NCI-H69 (cell line): Measurements from ENCODE around the gene CHKB.

Source experiments
- DNase-seq: peaks from one replicate; lab custom pipeline; 2025; lab: John Stamatoyannopoulos, UW

The CHKB gene

DNA sequence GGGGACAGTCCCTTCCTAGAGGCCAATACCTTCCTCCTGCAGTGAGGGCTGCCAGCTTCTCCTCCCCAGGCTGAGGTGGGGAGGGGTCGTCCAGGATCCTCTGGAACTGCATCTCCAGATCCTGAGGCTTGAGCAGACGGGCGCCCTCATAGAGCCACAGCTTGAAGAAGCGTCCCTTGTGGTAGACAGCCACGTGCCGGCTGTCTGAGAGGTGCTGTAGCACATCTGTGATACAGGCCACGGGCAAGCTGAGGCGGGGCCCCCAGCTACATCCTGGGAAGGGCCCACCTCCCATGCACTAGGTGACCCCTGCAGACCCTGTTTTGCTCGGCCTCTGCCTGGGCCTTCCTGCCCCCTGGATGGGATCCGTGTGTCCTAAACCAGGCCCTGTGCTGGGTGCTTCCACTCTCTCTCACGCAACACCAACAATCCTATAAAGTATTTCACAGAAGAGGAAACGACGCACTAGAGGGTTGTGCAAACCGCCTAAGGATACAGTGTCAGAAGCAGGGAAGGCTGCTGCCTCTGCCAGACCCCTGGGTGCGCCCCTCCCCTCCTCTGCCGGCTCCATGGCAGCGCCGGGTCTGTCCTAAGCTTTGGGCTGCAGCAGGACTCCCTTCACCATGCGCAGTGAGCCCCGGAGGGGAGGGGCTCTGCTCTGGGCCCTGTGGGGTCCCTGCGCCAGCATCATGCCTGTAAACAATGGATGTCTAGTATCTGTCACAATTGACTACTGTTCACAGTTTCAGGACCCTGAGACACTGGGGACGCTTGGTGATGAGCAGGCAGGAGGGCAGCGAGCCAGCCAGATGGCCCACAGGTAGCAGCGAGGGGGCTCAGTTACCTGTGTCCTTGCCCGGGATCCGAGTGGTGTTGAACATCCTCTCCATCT lies 8.9 kb downstream of the CHKB start:
- DNase-seq, result no peak

DNA sequence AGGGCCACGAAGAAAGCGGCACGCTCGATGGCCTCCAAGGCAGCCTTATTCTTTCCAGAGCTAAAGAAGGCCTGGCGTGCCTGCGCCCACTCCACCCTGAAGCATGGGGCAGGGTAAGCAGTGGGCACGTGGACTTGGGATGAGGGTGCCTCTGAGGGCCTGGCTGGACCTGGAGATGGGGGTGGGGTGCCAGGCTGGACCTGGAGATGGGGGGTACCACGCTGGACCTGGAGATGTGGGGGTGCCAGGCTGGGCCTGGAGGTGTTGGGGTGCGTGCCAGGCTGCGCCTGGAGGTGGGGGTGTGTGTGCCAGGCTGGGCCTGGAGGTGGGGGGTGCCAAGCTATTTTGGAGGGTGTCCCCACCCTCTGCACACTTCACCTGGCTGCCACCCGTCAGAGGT lies 9.7 kb downstream of the CHKB start:
- no peak for DNase-seq

DNA sequence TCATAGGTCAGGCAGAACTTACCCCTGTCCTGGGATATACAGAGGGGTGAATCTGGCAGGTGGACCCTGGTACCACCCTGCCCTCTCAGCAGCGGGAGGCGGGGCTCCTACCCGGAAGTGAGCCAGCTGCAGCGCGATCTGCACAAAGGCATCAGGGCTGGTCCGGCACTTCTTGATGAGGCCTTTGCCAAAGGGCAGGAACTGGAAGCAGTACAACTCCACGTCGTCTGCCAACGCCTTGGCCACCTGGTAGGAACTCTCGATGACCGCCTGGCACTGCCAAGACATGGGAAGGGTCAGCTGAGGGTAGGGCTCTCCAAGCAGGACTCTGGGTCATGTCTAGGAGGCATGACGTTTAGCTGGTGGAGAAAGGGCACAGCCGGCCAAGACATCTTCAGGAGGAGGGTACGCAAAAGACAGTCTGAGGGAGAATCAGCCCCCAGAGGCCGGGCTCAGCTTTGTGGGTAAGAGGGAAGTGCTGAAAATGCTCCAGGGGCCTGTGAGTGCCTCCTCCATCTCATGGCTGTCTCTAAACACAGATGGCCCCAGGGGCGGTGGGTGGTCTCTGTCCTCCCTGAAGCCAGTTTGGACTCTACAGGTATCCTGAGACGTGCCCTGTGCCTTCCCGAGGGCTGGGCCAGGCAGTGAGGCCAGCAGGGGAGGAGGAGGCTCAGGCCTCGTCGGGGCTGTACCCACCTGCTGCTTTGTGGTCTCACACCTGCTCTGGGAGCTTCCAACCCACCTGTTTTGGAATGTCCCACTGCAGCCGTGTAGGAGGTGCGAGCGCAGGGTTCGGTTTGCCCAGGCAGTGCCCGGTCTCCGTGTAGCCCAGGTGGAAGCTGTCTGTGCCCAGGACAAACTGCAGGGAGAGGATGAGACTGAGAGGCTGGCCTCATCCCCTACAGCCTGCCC lies 11.1 kb downstream of the CHKB start:
- no peak for DNase-seq

DNA sequence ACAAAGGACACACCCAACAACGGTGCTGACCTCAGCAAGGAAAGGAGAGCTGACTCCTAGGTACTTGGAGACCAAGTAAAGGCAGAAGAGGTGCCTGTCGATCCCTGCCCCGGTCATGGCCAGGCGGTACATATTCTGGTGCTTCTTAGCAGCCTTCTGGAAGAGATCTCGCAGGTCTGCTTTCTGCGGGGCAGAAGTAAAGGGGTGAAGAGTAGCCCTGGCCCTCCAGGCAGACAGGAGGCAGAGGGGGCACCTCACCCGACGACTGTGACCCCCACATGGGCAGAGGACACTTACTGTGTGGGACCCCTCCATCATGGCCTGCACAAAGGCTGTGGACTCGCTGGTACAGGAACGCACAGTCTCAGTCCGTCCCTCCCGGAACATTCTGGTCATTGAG lies 11.8 kb downstream of the CHKB start:
- no peak for DNase-seq

DNA sequence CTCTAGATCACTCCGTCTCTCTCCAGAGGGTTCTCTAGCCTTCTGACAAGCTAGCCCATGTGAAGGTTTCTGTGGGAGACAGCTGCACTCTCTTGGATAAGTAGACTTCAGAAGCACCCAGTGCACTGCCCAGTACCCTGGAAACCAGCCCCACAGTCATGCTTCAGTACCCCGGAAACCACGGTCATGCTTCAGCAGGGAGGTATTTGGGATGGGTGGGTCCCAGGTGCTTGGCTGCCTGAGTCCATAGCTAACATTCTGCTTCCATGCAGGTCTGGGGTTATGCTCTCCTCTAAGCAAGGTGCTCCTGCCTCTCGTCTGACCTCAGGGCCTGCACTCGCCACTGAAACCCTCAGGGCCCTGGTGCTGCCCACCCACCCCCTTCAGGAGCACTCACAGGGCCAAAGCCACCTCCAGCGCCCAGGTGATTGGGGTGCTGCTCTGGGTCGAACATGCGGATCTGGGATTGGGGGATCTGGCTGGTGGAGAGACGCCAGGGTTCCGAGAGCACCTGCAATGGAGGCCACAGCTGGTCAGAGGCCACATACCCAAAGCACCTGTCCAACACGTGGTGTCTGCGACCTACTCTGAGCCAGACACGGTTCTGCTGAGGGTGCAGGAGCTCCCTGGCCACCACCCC lies 12.6 kb downstream of the CHKB start:
- no peak for DNase-seq

DNA sequence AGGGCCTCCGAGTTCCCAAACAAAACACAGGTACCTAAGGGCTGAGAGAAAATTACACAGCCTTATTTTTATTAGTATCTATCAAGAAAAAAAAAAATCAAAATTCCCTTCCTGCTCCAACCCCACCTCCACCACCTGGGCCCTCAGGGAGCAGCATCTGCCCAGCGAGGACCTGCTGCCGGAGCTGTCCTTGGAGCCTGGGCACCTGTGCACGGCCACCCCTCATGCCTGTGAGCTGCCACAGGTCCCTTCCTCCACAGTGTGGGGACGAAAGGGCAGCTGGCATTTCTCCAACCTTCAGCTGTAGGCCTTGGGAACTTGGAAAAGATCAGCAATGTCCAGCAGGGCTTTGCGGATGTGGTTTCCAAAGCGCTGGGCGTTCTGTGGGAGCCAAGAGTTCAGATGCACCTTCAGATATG lies 13.6 kb downstream of the CHKB start:
- DNase-seq, result no peak

DNA sequence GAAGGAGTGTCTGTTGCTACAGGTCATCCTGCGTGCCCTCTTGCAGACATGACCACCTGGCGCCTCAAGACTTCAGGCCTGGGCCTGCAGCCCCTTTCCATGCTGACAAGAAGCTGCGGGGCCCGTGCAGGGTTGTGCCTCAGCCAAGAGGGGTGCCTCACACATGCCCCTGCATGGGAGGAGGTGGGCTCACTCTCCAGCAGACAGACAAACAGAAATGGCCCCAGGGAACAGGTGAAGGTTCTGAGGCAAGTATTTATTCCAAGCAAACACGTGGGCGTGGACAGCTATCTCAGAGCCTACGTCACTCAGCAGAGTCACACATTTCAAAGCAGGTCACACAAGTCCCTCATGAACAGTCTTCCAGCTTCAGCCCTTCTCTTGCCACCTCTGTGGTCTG lies 14.0 kb downstream of the CHKB start:
- no peak for DNase-seq

DNA sequence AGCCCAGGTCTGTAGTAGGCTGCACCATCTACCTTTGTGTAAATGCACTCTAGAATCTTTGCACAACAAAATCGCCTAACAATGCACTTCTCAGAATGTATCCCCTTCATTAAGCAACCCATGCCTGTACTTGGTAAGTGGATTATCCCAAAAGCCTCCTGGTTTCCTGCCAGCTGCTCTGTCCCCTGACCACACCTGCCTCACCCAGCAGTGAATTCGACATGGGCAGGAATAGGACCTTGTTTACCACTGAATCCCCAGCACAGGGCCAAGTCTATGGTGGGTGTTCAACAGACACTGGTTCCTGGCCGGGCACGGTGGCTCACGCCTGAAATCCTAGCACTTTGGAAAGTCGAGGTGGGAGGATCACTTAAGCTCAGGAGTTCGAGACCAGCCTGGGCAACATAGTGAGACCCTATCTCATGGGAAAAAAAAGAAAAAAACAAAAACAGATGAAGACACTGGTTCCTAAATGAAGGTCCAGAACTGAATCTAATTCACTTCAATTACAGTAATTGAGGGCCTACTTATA lies 14.9 kb downstream of the CHKB start:
- no peak for DNase-seq

DNA sequence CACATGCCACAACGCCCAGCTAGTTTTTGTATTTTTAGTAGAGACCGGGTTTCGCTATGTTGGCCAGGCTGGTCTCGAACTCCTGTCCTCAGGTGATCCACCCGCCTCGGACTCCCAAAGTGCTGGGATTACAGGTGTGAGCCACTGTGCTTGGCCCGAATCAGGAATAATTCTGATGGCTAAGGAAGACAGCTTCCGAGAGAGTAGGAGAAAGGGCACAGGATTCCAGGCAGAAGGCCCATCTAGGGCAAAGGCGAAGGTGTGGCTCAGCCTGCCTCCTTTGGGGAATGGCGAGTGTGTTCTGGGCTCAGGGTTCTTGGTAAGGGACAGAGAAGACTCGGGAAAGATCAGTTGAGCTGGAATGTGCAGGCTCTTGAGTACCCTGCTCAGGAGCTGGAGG lies 18.4 kb downstream of the CHKB start:
- DNase-seq, result no peak

DNA sequence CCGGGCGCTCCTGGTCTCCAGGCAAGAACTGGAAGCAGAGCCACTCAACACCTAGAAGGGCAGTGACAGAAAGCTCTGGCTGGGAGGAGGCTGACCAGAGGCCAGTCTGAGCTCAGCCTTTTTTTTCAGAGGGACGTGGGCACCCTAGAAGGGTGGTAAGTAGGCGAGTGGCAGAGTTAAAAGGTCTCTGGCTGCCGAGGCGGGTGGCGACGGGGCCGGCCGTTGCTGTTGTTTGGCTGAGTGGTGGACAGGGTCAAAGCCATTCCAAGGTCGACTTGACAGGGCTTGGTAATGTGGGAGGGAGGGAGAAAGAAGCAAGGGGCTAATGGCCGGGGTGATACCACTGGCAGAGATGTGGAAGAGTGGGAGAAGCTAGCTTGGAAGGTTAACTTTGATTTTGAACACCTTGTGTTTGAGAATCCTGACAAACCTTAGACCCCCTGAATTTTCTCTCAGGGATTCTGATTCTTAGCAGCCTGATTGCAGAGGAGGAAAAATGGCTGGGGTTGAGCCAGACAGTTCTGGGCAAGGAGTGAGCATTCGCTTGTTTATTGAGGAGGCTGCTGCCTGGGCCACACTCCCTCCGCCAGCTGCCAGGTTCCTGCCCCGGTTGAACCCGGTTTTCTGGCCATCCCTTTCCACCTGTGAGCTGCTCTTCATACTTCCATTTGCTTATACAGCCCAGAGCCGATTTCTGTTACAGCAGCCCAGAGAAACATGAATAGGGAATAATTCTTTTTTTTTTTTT lies 19.1 kb downstream of the CHKB start:
- DNase-seq, result no peak

DNA sequence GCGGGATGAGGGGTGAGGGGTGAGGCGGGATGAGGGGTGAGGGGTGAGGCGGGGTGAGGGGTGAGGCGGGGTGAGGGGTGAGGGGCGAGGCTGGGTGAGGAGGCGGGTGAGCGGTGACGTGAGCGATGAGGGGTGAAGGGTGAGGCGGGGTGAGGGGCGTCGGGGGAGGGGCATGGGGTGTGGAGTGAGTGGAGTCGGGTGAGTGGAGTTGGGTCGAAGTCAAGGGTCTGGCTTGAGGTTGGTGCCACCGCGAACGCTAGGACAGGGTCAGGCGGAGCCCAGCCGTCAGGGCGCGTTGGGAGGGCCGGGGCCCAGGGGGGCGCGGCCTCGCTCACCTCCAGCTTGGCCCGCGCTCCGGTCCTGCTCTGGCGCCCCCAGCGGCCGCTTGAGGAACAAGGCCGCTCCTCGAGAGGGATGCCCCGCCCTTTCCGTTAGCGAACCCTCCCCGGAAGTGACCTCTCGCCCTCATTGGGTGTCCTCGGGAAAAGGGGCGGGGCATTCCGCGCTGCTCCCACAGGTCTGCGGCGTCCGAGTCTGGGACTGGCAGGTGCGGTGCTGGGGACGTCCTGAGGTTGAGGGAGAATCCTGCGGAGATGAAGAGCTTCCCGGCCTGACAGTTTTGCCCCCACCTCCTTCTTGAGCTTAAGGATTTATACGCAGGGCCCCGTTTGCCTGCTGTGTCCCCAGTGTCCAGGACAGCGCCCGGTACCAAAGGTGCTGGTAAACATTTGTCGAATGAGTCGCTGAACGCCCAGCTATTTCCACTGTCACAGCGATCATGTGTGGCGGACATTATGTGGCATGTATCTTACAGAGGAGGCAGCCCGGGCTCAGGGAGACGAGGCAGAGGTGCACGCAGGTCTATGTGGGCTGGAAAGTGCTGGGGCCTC lies 19.9 kb downstream of the CHKB start, which contains the start of gene SYCE3:
SYCE3 (minus strand) TSS at position 397 of the 890 bp plus-strand sequence. CDS start 6,514 bp downstream, outside the sequence.
- DNase-seq, result peak; percentile 99

DNA sequence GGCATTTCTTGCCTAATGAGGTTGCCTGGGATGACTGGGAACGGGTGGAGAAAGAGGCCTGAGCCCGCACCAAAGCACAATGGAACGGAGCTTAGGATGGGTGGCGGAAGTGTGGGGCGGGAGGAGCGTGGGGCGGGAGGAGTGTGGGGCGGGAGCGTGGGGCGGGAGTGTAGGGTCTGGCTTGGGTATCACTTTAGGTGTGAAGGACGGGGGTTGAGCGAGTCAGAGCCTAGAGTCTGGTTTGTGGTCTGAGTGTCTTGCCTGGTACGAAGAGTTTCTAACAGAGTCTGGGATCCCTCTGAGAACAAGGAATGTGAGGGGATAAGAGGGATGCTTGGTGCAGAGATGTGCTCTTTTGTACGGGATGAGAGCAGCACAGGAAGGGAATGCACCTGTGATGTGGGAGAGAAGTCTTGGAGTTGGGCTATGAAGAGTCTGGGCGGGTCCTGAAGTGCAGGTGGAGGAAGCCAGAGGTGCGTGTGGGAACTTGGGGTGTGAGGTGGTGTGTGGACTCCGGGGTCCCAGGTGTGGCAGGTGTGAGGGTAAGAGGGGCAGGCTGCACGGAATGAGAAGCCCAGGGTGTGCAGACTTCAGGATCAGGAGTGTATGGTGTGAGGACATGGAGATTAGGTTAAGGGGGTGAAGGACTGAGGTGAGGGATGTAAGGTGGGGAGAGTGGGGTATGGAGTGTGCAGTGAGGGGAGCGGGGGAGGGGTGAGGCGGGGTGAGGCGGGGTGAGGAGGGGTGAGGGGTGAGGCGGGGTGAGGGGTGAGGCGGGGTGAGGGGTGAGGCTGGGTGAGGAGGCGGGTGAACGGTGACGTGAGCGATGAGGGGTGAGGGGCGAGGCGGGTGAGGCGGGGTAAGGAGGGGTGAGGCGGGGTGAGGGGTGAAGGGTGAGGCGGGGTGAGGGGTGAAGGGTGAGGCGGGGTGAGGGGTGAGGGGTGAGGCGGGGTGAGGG lies 21.0 kb downstream of the CHKB start:
- DNase-seq, result no peak

DNA sequence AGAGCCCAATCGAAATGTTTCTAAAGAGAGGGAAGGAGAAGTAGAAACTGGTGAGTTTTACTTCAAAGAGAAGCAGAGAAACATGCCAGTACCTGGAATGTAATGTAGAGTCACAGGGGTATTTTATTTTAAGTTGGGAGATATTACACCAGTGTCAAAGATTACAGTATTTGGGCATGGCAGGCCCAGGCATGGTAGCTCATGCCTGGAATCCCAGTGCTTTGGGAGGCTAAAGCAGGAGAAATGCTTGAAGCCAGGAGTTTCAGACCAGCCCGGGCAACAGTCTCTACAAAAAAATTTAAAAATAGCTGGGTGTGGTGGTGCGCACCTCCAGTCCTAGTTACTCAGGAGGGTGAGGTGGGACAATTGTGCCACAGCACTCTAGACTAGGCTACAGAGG lies 22.6 kb downstream of the CHKB start:
- DNase-seq, result no peak

DNA sequence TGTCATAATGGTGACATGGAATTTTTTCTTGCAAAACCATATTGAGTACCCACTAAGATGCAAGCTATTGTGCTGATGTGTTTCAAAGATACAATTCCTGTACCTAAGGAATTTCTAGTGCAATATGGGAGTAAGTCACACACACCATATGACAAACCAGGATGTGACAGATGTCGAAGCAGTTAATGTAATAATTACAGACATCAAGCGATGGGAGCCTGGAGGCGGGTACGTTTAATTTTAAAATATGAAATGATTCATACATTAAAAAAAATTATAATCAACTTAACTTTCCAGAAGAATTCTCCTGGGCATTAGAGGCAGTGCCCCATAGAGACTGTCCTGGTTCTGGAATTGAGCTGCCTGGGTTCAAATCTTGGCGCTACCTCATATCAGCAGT lies 25.9 kb downstream of the CHKB start:
- no peak for DNase-seq

DNA sequence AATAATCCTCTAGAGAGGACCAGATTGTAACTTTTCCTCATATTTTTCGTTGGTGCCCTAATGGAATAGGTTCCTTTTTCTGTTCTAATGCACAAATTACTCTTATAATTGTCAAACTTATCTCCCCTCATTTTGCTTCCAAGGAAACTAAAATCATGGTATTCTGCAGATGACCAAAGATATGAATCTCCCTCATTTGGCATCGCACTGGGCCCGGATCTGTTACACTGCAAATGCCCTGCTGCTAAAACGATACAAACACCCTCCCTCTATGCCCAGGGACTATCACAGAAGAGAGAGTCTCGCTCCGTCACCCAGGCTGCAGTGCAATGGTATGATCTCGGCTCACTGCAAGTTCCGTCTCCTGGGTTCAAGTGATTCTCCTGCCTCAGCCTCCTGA lies 29.3 kb downstream of the CHKB start:
- no peak for DNase-seq

DNA sequence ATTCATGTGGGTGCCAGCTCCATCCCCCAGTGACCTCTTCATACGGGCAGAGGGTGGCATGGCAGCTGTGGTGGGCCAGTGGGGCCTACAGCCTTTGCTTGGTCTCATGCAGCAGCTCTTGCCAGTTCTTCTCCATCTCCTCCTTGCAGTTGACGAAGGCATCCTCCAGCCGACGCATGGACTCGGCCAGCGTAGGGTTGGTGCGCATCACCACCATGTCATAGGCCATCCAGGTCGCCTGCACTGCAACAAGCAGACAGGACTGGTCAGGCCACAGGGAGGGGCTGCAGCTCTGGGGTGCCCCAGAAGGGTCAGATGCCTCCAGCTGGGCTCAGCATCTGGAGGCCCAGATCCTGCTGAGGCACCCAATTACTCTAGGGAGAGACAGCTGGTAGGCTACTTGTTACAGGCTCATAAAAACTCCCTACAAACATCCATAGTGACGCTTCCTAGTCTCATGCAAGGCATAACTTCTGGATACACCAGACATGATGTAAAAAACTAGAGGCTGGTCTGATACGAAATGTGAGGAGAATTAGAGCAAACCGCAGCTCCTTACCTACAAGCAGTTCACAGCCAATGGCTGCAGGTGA lies 31.4 kb downstream of the CHKB start:
- DNase-seq, result no peak

DNA sequence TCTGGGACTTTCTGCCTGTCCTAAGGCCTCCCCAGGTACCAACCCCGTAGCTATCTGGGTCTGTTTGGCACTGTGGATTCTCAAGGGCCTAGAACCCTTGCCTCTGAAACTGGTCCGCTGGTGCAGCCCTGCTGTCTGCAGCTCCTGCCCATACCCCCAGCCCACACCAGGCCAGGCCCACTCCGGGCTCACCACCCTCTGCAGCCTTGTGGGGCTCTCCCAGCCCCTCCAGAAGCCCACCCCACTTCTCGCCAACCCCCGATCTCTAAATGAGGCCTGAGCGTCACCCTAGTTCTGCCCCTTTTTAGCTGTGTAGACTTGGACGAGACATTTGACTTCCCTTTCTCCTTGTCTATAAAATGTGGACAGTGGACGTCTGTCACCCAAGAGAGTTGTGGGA lies 32.3 kb downstream of the CHKB start:
- no peak for DNase-seq

DNA sequence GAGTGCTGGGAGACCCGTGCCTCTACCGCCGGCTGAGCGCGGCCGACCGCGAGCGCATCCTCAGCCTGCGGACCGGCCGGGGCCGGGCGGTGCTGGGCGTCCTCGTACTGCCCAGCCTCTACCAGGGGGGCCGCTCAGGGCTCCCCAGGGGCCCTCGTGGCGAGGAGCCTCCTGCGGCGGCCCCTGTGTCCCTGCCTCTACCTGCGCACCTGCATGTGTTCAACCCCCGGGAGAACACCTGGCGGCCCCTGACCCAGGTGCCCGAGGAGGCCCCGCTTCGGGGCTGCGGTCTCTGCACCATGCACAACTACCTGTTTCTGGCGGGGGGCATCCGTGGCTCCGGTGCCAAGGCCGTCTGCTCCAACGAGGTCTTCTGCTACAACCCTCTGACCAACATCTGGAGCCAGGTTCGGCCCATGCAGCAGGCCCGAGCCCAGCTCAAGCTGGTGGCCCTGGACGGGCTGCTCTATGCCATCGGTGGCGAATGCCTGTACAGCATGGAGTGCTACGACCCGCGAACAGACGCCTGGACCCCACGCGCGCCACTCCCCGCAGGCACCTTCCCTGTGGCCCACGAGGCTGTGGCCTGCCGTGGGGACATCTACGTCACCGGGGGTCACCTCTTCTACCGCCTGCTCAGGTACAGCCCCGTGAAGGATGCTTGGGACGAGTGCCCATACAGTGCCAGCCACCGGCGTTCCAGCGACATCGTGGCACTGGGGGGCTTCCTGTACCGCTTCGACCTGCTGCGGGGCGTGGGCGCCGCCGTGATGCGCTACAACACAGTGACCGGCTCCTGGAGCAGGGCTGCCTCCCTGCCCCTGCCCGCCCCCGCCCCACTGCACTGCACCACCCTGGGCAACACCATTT lies 33.5 kb downstream of the CHKB start:
- DNase-seq, result no peak
